Stimulated activated CD8-positive, alpha-beta memory T cell treated with anti-CD3 and anti-CD28 coated beads, Interleukin-12 subunit alpha, Interleukin-12 subunit beta, amount 100 ng/mL, for 4 hours (primary cell): Measurements from ENCODE around the gene C2orf72.
"Not testable (repeated sequence)": the region's sequence is repeated elsewhere in the genome, so short reads cannot be mapped to it uniquely, and the experiment has no call there.

ENCODE experiments used
- DNase-seq: peaks from one replicate; pipeline ENCODE4 v3.0.0-alpha.2; 2020; ENCODE audit warnings: low read depth

Gene C2orf72

DNA sequence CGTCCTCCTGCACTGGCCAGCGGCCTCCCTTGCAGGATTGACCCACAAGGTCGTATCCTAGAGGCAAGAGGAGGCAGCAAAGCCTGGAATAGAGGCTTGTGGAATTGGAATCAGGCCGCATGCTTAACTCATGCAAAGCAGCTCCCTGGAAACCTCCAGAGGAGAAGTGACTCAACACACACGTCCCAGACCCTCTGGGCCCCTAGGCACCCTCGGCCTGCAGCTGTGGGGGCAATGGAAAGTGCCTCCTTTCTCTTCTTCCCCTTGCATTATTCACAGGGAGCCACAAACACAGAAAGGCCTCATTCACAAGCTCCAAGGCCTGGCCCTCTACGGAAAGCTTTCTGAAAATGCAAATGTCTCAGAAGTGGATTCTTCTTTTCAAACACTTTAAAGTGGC lies 21.8 kb upstream of the C2orf72 start:
- DNase-seq: no peak

DNA sequence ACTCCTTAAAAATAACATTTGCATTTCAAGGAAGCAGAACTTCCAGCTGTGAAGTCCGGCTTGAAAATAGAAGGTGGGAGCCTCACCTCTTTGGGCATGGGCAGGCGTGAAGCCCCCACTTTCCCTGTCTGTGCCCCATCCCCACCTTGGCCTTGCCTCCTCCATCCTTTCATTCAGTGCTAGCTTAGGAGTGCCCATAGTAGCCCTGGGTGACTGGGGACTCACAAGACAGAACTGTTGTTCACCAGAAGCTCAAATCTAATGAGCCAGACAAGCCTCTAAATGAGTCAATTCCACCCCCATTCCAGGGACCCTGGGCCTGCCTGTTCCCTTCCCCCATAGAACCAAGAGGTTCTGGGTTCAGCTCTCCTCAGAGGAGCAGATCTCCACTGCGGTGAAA lies 21.4 kb upstream of the C2orf72 start:
- no peak for DNase-seq

DNA sequence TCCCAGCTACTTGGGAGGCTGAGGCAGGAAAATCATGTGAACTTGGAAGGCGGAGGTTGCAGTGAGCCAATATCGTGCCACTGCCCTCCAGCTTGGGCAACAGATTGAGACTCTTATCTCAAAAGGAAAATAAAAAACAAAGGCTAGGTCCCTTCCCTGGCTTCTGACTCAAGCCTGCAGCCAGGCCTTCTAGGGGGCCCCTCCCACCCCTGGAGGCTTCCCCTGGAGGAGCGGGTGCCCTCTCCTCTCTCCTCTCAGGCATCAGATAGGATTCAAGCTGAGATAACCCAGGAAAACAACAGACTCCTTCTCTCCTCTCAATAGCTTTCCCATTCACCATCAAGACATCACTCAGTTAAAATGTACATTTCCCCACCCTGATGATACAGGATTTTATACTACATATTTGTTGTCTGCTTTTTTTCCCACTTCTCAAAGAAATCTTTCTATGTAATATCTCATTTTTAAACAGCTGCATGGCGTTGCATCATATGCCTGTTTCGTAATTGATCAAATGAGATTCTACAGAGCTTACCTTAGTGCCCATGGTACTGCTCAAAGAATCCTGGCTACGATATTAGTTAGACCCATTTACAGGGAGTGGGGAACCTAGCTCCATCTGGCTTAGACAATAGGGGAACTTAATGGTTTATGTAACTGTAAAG lies 20.6 kb upstream of the C2orf72 start:
- DNase-seq: no peak

DNA sequence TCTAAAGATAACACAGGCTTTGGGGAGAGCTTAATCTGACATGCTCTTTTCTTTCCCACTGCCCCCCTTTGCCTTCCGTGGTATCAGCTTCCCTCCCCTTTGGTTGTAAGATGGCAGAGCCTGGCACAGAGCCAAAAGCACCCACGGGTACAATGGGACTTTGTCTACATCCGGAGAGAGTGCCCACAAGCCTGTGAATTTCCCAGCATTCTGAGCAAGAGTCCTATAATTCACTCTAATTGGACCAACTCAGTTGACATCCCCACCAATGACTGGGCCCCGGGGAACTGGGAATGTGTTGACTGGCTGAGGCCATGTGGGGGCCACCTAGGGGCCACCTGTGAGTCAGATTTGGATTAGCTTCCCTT lies 20.1 kb upstream of the C2orf72 start:
- no peak for DNase-seq

DNA sequence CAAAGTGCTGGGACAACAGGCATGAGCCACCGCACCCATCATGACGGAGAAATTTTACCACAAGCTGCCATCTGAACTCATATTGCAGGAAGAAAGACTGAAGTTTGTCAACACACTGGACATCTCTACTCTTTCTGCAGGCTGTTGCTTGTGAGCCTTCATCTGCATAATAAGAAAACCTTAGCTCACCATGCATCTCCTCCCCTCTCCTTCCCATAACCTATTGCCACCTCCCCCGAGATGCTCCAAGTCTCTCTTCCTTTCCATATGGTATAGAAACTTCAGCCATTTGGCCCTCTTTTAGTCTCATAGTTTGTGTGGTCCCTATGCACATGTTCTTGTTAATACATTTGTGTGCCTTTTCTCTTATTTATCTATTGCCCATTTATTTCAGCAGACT lies 19.1 kb upstream of the C2orf72 start:
- no peak for DNase-seq

DNA sequence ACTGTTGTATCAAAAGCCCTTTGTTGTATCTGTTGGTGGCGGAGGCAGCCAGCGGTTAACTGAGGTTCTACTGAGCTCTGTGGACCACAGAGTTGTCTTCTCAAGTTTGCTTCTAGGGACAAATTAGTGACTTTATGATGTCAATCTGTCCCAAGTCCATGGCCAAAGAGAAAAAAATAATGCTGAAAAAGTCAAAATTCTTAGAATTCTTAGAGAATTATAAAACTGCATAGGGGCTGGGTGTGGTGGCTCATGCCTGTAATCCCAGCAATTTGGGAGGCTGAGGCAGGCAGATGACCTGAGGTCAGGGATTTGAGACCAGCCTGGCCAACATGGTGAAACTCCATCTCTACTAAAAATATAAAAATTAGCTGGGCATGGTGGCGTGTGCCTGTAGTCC lies 12.3 kb upstream of the C2orf72 start:
- not testable (repeated sequence) for DNase-seq

DNA sequence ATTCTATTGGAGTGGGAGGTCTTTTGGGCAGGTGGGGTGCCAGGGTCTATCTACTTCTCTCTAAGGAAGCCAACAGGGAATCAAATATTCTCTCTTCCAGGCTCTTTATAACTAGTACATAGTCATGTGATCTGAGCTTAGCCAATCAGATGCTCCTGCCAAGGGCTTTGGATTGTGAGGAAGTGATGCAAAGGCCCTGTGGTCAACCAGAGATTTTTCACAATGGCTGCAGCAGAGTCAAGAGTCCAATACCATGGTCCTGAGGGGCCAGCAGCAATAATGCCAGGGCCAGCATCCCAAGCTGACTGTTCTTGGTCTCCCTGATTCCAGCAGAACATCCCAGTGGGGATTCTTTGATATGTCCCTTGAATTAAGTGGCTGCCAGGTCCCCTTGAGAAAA lies 8.4 kb upstream of the C2orf72 start:
- DNase-seq: no peak

DNA sequence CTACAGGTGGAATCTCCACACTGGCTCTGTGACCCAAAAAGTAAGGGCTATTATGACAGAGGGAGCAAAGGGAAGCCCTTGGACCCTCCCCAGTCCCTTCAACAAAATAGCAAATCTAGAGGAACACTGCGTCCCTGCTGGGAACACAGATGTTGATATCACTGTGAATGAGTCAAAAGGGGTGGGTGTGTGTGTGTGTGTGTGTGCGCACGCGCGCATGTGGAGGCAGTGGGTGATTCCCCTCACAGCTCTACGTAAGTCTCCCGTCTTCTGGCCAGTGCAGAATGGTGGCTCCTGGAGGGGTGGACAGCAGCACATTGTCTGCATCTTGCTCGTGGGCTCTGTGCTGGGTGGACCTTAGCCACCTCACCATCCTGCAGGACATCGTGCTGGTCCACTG lies 7.8 kb upstream of the C2orf72 start:
- DNase-seq: no peak

DNA sequence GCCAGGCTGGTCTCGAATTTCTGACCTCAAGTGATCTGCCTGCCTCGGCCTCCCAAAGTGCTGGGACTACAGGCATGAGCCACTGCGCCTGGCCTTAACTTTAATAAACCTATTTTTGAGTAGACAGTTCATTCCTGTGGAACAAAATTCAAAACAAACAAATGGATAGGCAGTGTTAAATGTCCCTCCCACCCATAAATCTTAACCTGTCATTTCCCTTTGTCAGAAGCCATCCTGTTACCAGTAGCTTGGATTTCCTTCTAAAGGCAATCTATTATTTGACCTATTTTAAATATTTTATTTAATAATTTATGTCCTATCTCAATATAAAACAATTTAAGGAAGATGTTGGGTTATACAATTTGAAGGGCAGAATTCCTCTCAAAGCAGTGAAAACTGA lies 6.6 kb upstream of the C2orf72 start:
- no peak for DNase-seq

DNA sequence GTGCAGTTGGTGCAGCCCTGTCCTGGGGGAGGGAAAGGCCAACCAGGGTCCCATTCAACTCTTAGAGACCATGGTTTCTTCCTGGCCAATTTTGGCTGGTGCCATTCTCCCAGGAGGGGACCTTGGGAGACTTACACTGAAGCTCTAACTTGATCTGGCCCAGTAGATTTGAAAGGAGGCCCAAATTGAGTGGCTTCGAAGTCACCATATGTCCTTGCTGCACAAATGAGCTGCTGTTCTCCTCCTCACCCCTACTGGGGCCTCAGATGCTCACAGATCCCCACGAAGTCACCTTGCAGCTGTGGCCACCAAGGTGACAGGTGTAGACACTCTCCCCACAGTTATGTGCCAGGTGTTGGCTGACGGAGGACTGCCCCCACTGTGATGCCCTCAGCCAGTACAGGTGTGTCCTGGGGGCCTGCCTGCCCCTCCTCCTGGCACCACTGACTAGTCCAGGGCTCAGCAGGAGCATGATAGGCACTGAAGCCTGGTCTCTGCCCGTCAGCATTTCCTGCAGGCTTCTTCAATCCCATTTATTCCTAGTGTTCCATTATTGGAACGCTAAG lies 4.7 kb upstream of the C2orf72 start:
- DNase-seq: no peak

DNA sequence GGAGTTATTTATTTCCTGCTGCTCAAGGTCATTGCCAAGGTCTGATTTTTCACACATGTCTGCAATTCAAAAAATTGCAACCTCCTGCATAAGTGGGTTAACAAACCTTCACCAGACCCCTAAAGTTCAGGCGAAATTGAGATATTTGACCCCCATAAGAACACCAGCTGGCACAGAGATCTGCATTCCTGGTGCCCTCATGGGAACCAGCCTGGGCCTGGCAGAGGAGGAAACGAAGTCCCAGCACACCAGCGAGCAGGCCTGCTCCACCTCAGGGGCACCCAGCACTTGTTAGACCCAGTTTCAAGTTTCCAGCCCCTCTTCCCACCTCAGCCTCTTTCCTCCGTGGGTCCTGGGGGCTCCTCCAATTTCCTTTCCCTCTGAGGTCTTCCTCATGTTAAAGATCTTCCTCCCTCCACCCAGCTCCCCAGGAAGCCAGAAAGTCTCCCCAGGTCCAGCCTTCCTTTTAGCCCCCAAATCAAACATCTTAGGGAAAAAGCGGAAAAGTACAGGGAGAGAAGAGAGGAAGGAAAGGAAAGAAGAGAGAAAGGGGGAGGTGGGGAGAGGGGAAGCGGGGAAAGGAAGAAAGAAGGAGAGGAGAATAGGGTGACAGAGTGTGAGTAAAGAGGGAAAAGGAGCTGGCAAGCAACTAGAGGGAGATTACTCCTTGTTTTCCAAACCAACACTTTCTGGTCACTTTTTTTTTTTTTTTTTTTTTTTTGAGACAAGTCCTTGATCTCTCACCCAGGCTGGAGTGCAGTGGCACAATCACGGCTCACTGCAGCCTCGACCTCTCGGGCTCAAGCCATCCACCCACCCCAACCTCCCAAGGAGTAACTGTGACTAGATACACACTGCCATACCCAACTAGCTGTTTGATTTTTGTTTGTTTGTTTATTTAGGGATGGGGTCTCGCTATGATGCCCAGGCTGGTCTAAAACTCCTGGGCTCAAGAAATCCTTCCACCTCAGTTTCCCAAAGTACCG lies 3.9 kb upstream of the C2orf72 start:
- DNase-seq: no peak

DNA sequence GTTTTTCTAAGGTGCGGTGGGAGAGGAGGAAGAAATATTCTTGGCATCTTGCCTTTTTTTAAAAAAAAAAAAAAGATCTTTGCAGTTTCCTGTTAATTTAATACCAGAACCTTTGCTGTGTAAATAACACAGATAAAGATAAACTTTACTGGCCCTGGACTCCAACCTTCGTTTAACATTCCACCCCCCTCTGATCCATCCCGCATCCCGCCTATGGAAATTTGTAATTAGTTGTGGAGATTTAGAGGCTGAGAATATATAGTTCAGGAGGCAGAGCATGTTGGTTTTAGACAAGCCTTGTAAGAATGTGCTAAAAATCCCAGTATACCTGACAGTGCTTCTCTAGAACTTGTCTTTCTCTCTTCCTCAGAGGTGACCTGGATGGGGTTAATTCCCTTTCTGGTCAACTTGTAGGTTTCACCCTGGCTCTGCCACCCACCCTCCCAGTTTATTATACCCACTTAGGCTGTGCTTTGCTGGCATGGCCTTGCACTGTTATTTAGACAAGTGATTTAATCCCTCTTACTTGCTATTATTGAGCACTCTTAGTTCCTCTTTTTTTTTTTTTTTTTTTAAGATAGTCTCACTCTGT lies 2.9 kb upstream of the C2orf72 start:
- DNase-seq: no peak

DNA sequence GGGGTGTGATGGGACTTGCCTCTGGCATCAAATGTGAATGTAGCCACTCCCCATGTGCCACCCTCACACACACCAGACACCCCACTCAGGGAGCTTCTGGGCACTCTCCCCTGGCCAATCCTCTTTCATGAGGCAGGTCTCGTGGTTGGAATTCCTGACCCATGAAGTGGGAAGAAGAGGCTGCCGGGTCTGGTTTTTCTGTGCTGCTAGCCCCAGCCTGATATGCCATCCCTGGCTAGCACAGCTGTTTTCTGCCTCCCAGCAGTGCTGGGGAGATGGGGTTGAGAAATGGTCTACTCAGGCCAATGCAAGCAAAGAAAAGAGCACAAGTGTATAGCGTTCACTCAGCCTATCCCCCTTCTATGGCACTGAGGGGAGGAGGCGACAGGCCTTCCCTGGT lies 1.2 kb upstream of the C2orf72 start:
- no peak for DNase-seq

DNA sequence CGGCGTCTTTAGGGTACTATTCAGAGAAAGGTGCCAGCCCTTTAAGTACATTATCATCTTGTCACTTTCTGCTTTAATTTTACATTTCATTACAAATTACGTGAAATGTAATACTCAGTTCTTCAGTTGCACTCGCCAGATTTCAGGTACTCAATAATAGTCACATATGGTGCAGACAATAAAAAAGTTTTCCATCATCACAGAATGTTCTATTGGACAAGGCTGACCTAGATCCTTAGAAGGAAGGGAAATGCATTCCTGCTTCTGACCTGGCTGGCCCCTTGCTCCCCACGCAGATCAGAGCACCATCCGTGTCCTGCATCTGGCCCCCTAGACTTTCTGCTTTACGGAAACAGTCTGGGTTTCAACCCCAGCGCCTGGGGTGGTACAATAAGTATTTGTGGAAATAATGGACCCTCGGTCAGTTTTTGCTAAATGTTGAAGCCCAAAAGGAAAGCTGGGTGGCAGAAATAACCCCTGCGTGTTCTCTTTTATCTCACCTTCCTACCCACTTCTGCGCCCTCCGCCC lies 681 bp upstream of the C2orf72 start:
- no peak for DNase-seq

DNA sequence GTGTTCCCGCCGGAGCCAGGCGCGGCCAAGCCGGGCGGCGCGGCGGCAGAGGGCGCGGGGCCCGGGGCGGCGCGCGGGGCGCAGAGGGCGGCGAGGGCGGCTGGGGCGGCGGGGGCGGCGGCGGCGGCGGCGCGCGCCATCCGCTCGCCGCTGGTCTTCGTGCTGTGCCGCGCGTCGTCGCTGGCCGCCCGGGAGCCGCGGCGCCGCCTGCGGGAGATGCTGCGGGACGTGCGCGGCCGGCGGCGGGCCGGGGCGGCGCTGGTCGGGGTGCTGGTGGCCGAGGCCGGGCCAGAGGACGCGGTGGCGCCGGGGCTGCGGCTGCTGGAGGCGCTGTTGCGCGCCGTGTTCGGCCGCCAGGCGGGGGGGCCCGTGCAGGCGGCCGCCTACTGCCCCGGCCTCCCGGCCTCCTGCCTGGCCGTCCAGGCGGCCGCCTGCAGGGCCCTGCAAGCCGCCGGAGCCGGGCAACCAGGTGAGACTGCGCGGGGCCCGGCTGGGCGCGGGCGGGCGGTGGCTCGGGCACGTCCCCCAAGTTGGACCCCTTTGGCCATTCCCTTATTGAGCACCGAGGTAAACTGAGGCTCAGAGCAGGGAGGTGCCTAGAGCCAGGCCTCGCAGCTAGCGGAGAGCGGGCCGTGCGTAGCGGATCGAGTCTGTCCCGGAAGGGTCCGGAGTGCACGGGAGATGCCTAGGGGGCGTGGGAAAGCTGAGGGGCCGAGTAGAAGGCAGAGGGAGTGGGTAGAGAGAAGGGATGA lies 584 bp downstream of the C2orf72 start:
- DNase-seq: no peak

DNA sequence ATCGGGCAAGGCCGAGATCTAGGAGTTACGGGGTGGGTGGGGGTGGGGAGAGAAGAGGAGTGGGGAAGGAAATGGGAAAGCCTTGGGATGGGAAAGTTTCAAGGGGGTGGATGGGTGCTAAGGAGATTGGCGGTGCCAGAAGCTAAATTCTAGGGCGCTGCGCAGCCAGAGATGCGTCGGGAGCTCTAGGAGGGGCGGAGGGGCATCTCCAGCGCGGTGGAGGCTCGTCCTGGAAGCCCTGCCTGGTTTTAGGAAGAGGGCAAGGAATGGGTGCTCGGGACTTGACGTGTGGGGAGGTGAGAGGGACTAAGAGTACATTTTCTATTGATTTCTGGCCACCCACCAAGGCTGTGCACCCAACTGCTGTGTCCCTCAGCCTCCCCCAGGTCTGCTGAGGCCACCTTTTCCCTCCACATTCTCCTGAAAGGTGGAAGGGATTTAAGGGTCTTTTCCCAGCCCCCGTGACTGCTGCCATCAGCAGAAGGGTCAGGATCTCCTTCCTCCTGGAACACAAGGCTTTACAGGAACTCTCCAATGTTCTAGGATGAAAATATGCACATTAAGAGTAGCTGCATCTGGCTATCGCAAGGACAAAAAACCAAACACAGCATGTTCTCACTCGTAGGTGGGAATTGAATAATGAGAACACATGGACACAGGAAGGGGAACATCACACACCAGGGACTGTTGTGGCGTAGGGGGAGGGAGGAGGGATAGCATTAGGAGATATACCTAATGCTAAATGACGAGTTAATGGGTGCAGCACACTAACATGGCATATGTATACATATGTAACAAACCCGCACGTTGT lies 1.4 kb downstream of the C2orf72 start:
- DNase-seq: no peak

DNA sequence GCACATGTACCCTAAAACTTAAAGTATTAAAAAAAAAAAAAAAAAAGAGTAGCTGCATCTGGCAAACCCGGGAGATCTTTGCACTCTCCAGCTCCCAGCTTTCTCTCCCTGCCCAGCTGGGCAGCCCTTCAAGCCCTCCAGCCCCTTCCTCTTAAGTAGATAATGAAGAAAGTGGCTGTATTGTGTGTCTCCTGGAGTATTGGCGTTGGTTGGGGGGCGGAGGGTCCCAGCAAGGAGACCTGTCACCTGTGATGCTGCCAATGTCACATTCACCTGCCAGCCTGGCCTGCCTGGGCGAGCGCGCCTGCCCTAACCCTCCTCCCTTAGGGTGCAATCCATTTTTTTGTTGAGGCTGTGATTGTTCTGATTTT lies 2.0 kb downstream of the C2orf72 start:
- DNase-seq: no peak

DNA sequence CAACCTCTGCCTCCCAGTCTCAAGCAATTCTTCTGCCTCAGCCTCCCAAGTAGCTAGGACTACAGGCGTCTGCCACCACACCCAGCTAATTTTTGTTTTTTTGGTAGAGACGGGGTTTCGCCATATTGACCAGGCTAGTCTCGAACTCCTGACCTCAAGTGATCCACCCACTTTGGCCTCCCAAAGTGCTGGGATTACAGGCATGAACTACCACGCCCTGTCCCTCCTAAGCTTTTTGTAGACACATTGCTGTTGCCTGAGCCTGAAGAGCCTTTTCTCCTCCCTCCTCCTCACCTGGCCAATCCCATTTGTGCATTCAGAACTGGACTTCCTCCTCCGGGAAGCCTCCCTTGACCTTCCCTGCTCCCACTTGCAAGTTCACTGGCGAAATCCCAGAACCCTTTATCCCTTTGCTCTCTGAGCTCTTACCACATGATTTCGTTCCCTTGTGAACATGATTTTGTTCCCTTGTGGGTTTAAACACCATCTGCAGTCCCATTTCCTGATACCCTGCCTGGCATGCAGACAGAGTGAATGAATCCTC lies 2.6 kb downstream of the C2orf72 start:
- no peak for DNase-seq

DNA sequence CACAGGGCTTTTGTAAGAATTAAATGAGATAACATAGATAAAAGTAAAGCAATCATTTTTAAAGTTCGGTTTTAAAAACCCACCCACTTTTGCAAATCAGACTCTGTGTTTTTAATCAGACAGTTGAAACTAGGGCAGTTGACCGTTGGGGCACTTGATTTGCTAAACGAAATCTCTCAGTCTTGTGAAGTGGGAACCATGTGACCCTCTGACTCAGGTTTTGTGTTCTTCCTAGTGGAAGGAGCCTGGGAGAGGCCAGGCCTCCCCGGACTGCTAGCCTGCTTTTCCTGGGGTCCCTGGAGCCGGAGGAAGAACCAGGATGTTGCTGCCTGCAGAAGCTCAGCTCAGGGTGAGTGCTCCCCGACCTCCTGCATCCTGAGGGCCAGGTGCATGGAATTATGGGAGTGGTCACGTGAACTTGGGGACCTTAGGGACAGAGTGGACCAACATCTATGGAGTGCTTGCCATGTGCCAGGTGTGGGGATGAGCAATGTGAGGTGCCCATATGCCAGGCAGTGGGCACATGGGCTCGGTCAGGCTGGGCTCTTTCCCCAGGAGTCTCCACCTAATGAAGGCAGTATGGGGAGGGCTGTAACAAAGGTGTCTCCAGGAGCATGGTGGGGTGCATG lies 3.9 kb downstream of the C2orf72 start:
- no peak for DNase-seq

DNA sequence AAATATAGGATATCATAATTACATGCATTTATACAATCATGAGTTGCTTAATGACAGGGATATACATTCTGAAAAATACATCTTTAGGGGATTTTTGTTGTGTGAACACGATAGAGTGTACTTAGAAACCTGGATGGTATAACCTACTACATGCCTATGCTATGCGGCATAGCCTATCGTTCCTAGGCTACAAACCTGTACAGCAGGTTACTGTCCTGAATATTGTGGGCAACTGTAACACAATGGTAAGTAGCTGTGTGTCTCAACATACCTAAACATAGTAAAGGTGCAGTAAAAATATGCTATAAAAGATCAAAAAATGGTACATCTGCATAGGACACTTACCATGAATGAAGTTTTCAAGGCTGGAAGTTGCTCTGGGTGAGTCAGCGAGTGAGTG lies 6.5 kb downstream of the C2orf72 start:
- DNase-seq: no peak
